HFF-Myc (cell line): Measurements from ENCODE around the gene MED31.

ENCODE experiments used
- DNase-seq: peaks from one replicate; pipeline ENCODE4 v3.0.0-alpha.2; 2011; ENCODE audit warnings: low read depth; ENCODE audit errors: extremely low read depth
- H3K4me3 ChIP-seq: replicated peaks from 2 replicates; pipeline ENCODE4 v1.5.1; 2011; ENCODE audit warnings: low read depth, mild to moderate bottlenecking, control low read depth, low read length
- TF ChIP-seq, protein P1 (sequence below): IDR thresholded peaks from 2 replicates; pipeline ENCODE4 v1.5.1; 2012; ENCODE audit warnings: mild to moderate bottlenecking, low read depth, low read length, control low read depth; ENCODE audit errors: missing control alignments

MED31 gene

DNA sequence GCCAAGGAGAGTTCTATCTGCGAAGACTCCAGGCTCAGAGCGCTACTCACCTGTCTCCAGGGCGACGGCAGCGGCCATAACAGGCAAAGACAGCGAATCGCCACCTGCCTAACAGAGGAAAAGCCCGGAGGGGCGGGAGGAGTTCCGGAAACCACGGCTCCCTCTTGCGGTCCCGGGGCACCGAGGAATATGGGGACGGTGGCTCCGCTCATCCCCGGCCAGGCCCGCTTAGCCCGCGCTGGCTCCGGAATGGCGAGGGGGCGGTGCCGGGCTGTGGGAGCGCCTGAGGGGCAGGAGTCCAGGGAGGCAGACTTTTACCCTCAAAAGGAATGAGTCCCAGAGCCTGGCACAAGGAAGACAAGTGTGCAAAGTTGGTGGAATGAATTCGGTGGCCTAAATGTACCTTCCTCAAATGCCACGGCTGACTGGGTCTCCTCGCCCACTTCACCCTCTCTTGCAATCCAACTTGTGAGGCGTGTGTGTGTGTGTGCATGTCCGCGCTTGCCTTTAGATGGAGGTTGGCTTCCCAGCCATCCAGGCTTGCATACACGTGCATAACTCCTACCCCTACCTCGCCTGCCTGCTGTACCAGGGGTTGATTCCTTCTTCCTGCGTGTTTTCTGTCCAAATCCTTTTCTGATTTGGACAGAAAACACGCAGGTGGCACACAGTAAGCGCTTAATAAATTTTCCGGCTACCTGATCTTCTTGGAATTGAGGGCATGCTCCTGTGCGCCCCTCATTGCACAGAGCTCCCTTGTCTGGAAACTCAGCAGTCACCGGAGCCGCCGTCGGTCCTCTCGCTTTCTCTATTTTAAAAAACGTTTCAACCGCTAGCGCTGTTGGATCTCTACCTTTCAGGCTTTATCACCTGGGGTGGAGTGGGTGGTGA lies 3.7 kb upstream of the MED31 start:
- no peak overlapping the region for H3K4me3 ChIP-seq
- no peak for DNase-seq
- TF ChIP-seq, protein P1, sequence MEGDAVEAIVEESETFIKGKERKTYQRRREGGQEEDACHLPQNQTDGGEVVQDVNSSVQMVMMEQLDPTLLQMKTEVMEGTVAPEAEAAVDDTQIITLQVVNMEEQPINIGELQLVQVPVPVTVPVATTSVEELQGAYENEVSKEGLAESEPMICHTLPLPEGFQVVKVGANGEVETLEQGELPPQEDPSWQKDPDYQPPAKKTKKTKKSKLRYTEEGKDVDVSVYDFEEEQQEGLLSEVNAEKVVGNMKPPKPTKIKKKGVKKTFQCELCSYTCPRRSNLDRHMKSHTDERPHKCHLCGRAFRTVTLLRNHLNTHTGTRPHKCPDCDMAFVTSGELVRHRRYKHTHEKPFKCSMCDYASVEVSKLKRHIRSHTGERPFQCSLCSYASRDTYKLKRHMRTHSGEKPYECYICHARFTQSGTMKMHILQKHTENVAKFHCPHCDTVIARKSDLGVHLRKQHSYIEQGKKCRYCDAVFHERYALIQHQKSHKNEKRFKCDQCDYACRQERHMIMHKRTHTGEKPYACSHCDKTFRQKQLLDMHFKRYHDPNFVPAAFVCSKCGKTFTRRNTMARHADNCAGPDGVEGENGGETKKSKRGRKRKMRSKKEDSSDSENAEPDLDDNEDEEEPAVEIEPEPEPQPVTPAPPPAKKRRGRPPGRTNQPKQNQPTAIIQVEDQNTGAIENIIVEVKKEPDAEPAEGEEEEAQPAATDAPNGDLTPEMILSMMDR, result no peak

DNA sequence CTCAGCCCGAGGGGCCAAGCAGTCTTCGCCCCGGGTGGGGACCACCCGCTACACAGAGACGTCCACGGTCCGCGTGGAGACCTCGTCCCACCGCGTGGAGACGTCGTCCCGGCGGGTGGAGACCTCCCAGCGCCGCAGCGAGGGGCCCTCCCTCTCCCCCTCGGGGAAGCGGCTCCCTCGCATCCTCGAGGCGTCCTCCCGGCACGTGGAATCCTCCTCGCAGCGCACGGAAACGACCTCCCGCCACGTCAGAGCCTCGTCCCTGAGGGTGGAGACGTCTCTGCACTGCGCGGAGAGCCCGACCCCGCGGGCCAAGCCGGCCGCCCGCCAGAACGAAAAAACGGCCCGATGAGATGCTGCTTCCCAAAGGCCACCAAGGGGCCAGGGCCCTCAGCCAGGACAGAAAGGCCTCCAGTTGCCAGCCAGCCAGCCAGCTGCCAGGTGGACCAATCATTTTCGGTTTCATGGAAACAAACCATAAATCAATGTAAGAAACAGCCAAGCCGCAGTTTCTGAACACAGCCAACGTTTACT lies 581 bp upstream of the MED31 start:
- no peak for DNase-seq
- TF ChIP-seq, protein P1, result no peak
- peak overlapping the region; percentile 99 for H3K4me3 ChIP-seq

DNA sequence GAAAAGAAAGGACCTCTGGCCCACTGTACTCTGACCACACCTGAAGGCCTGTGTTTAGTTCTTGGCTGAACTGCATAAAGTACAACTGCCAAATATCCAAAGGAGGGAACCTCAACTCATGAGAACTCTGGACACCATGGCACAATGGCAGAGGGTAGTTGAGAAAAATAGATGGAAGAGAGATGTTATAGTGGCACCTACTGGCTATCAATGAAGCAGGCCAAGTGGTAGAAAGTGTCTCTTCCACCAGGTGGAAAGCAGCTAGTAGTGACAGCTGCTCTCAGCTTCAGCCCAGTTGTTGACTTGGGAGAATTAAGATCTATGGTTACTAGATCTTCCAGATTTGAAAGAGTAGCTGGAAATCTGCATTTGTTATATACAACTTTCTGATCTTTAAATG lies 3.2 kb downstream of the MED31 start:
- H3K4me3 ChIP-seq, result no peak overlapping the region
- TF ChIP-seq, protein P1, result peak; percentile 25
- no peak for DNase-seq

DNA sequence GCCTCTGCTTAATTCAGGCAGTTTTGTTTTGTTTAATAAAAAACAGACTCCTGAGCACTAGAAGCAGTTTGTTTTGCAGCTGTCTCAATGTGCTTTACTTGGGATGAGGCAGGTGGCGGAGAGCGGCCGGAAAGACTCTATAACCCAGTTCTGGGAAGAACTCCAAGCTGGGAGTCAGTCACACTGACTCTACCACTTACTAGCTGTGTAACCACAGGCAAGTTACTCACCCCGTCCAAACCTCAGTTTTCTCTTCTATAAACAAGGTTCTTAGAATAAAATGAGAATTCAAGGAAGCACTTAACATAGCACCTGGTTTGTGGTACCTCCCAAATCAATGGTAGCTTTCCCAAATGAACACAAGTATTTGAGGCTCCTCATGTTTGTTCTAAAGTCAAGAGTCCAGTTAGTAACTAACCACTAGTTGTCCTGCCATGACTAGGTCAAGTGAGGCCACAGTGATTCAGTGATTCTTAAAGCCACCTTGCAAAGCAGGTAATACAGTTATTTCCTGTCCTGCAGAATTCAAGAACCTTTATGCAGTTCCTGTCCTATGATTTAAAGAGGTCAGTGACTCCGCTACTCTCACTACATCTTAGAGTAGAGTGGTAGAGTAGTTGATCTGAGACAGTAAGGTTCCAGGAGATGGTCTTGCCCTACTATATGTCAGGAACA lies 7.8 kb downstream of the MED31 start:
- TF ChIP-seq, protein P1, result no peak
- DNase-seq, result peak; percentile 67
- H3K4me3 ChIP-seq, result no peak overlapping the region

DNA sequence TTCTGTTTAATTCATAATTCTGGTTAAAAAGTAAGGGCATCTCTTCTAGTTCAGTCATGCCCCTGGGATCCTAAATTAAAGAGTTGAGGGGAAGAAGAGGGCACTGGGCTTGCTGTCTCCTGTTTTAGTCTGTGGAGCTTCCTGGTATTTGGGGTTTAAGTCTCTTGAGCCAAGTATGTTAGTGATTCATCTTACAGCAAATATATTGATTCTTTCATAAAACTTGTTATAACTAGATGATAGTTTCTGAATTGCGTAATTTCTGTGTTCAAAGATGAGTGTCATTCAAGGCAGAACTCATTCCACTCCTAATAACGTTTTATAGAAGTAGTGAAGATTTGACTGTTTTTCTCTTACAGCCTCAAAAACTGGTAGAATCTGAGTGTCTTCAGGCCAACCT lies 8.8 kb downstream of the MED31 start:
- TF ChIP-seq, protein P1, result no peak
- DNase-seq, result no peak
- peak overlapping the region; percentile 87 for H3K4me3 ChIP-seq

DNA sequence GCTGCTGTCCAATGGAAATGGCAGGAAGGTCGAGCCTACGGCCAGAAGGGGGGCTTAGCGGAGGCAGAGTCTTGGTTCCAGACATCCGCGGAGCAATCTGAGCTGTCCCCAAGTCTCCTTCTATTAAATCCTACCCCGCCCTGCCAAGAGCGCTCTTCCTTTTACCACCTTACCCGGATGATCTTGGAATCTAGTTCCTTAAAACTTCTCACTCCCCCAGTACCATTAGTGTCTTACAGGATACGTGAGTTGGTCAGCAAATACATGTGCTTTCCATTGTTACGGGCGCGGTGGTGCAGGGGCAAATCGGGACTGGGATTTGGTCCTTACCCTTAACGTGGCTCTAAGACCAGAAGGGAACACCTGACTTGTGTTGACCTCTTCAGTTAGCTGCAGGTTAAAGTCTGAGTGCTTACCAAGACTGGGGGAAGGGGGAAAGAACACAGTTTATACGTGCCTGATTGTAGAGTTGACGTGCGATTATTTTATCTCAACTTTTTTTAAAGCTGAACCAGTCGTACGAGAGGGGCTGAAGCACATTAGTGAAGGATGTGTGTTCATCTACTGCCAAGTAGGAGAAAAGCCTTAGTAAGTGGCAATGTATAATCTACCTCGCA lies 10.1 kb downstream of the MED31 start:
- no peak for DNase-seq
- H3K4me3 ChIP-seq, result peak overlapping the region; percentile 87

More for the DNA sequence above, 10.1 kb downstream of the MED31 start:
- TF ChIP-seq, protein P1, result no peak
